ENCODE data around the gene MOB1A. TPM values are rescaled to one million over a fixed set of nuclear protein-coding genes. Genes with fewer than 3 reads are reported as not detected.

MOB1A gene
- total and polyA plus RNA-seq, 2 of the 13 experiments (the other 11 are each of a cell fraction or from before 2014, with no cell fraction given) = 48.2 to 139 TPM

DNA sequence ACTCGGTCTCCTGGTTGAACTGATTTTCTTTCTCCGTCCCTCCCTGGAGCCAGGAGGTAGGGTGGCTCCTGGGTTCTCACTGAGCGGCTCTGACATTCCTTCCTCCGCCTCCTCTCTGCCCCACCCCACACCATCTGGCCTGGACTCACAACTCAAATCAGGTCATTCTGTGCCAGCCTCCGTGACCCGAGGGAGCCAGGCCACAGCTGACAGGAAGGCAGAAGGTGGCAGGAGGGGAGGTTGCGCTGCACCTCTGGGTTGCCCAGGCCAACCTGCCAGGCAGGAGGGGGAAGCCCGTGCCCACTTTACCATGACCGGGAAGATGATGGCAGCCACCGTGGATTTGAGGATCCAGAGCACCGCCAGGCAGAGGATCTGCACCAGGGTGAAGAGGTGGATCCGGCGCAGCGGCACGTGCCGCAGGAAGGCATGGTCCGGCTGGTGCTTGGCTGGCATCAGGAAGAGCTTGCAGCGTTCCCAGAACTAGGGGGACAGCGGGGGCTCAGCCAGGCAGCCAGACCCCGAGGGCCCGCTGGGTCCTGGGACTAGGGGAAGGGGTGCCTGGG is 48.1 kb upstream of the MOB1A start:
- Histone ChIP-seq H3K4me2 (ENCODE audit: low read depth, low read length) (no peak overlapping the region), H3K9ac (ENCODE audit: insufficient read depth, low read depth, low read length) (no peak overlapping the region), H3K27me3 (ENCODE audit: control insufficient read depth in 1 of 2, insufficient read depth in 2 of 2, low read length in 2 of 2) (peaks cover 2 to 6% of the 10 kb centered on the region in 2 experiments; a peak in 3 of 5 replicates), H3K4me3 (replicated peaks in 1 of 3; ENCODE audit: insufficient read depth in 1 of 3, low read depth in 2 of 3, low read length in 3 of 3) (no peak overlapping the region), H3K36me3 (replicated peaks in 1 of 2; ENCODE audit: control insufficient read depth in 1 of 2, insufficient read depth in 2 of 2, low read length in 2 of 2) (no peaks in the 10 kb centered on the region), H2AFZ (ENCODE audit: low read length) (no peak overlapping the region), H3K27ac (ENCODE audit: extremely low read length, insufficient read depth, low read length) (no peak overlapping the region), H3K79me2 (ENCODE audit: insufficient read depth, low read length) (no peaks in the 10 kb centered on the region), H4K20me1 (ENCODE audit: insufficient read depth, low read length) (no peaks in the 10 kb centered on the region), H3K9me3 (ENCODE audit: low read length) (no peaks in the 10 kb centered on the region), H3K4me1 (ENCODE audit: insufficient read depth, low read length) (no peaks in the 10 kb centered on the region; the same call in 1 of the 2 replicates)
- FAIRE-seq (no peak), ATAC-seq (no peak; the same call in 2 of the 3 replicates), DNase-seq (ENCODE audit: low spot score) (no peak)
- 0 out of 2 replicates have a peak, but pooled peaks have one; percentile 7 for TF ChIP-seq POLR2AphosphoS2 (IDR thresholded peaks at IDR 0.05; ENCODE audit: low read depth, low read length)
- no peak for TF ChIP-seq NFATC3 (CRISPR knock-in tag; IDR thresholded peaks at IDR 0.05)
- TF ChIP-seq MAZ (IDR thresholded peaks at IDR 0.05; ENCODE audit: borderline replicate concordance, low read depth, low read length) = no peak
- TF ChIP-seq MAZ (CRISPR knock-in tag; IDR thresholded peaks at IDR 0.05; ENCODE audit: low read depth) = no peak
- POLR2A ChIA-PET = no interaction called here
- in situ Hi-C loops (cut with HindIII; ENCODE audit: extremely low pct_ligation_motif_present, low pct_unique_long_range_greater_than_20kb) (no loop called here), intact Hi-C loops (cut with micrococcal nuclease; ENCODE audit: unreplicated experiment) (no loop called here)
- 69% methylated on average over 21 of the region's 21 CpGs for WGBS (ENCODE audit: low lambda C conversion rate)
- CTCF ChIA-PET (ENCODE audit: low intra/inter-chr PET ratio, low total read pairs) = no interaction called here
- no TSS peak for BruUV-seq (replicated peaks)

DNA sequence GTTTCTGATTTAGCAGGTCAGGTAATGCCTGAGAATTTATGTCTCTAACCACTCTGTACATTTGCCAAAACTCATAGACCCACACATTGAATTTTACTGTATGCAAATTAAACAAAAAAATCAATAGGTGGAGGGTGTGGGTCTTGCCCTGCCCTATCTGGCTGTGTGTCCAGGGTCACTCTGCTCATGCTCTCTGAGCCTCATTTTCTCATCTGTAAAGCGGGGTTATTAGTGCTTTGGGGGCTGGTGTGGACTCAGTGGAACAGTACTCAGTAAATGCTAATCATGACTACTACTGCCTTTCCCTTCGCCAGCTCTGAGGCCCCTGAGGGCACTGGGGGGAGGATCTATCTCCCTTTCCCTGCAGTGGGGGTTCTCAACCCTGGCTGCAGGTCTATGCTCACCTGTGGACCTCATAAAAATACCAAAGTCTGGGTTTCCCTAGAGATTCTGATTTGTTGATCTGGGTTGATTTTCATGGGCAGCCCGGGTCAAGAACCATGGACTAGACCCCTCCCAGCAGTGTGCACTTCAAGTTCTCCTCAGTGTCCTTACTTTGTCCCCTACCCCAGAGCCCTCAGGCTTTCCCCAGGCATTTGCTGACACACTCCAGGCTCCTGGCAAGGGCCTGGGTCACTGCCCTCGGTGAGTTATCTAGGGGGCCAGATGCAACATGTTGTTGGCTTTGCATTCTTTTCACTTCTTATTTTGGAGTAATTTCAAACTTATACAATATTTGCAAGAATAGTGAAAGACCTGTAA is 47.2 kb upstream of the MOB1A start:
- Histone ChIP-seq H3K9ac (ENCODE audit: insufficient read depth, low read depth, low read length) (no peak overlapping the region), H3K4me3 (replicated peaks in 1 of 3; ENCODE audit: insufficient read depth in 1 of 3, low read depth in 2 of 3, low read length in 3 of 3) (no peak overlapping the region), H3K27me3 (ENCODE audit: control insufficient read depth in 1 of 2, insufficient read depth in 2 of 2, low read length in 2 of 2) (peaks cover 0 to 4% of the 10 kb centered on the region in 2 experiments; a peak in 1 of 5 replicates), H3K4me1 (ENCODE audit: insufficient read depth, low read length) (no peaks in the 10 kb centered on the region; the same call in 1 of the 2 replicates), H3K79me2 (ENCODE audit: insufficient read depth, low read length) (no peaks in the 10 kb centered on the region), H3K4me2 (ENCODE audit: low read depth, low read length) (no peak overlapping the region), H3K27ac (ENCODE audit: extremely low read length, insufficient read depth, low read length) (no peak overlapping the region), H3K9me3 (ENCODE audit: low read length) (no peaks in the 10 kb centered on the region), H3K36me3 (replicated peaks in 1 of 2; ENCODE audit: control insufficient read depth in 1 of 2, insufficient read depth in 2 of 2, low read length in 2 of 2) (no peaks in the 10 kb centered on the region), H4K20me1 (ENCODE audit: insufficient read depth, low read length) (no peaks in the 10 kb centered on the region), H2AFZ (ENCODE audit: low read length) (no peak overlapping the region)
- ChIA-PET CTCF (ENCODE audit: low intra/inter-chr PET ratio, low total read pairs) (no interaction called here), POLR2A (no interaction called here)
- intact Hi-C loops (cut with micrococcal nuclease; ENCODE audit: unreplicated experiment) (no loop called here), in situ Hi-C loops (cut with HindIII; ENCODE audit: extremely low pct_ligation_motif_present, low pct_unique_long_range_greater_than_20kb) (no loop called here)
- ATAC-seq = peak; percentile 2; the same call in 2 of the 3 replicates
- no peak for DNase-seq (ENCODE audit: low spot score)
- WGBS (ENCODE audit: low lambda C conversion rate) = 48% methylated on average over 3 of the region's 4 CpGs
- TF ChIP-seq JUNB (CRISPR knock-in tag; IDR thresholded peaks at IDR 0.05; ENCODE audit: borderline replicate concordance) (no peak), HMGA1 (CRISPR knock-in tag; conservative IDR thresholded peaks at IDR 0.05) (no peak), TEF (CRISPR knock-in tag; IDR thresholded peaks at IDR 0.05) (no peak), BRD4 (CRISPR knock-in tag; IDR thresholded peaks at IDR 0.05) (no peak), HHEX (CRISPR knock-in tag; IDR thresholded peaks at IDR 0.05) (no peak)
- TF ChIP-seq, protein P1, sequence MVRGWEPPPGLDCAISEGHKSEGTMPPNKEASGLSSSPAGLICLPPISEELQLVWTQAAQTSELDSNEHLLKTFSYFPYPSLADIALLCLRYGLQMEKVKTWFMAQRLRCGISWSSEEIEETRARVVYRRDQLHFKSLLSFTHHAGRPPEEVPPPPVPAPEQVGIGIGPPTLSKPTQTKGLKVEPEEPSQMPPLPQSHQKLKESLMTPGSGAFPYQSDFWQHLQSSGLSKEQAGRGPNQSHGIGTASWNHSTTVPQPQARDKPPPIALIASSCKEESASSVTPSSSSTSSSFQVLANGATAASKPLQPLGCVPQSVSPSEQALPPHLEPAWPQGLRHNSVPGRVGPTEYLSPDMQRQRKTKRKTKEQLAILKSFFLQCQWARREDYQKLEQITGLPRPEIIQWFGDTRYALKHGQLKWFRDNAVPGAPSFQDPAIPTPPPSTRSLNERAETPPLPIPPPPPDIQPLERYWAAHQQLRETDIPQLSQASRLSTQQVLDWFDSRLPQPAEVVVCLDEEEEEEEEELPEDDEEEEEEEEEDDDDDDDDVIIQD (CRISPR knock-in tag; IDR thresholded peaks at IDR 0.05; ENCODE audit: low read depth) = no peak
- TF ChIP-seq, protein P2, sequence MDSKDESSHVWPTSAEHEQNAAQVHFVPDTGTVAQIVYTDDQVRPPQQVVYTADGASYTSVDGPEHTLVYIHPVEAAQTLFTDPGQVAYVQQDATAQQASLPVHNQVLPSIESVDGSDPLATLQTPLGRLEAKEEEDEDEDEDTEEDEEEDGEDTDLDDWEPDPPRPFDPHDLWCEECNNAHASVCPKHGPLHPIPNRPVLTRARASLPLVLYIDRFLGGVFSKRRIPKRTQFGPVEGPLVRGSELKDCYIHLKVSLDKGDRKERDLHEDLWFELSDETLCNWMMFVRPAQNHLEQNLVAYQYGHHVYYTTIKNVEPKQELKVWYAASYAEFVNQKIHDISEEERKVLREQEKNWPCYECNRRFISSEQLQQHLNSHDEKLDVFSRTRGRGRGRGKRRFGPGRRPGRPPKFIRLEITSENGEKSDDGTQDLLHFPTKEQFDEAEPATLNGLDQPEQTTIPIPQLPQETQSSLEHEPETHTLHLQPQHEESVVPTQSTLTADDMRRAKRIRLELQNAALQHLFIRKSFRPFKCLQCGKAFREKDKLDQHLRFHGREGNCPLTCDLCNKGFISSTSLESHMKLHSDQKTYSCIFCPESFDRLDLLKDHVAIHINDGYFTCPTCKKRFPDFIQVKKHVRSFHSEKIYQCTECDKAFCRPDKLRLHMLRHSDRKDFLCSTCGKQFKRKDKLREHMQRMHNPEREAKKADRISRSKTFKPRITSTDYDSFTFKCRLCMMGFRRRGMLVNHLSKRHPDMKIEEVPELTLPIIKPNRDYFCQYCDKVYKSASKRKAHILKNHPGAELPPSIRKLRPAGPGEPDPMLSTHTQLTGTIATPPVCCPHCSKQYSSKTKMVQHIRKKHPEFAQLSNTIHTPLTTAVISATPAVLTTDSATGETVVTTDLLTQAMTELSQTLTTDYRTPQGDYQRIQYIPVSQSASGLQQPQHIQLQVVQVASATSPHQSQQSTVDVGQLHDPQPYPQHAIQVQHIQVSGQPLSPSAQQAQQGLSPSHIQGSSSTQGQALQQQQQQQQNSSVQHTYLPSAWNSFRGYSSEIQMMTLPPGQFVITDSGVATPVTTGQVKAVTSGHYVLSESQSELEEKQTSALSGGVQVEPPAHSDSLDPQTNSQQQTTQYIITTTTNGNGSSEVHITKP (CRISPR knock-in tag; IDR thresholded peaks at IDR 0.05; ENCODE audit: low read depth) = no peak
- BruUV-seq (replicated peaks) = no TSS peak
- FAIRE-seq = no peak
